ENCODE measurements around the gene TMEM117.
"Not testable (repeated sequence)": the region's sequence is repeated elsewhere in the genome, so short reads cannot be mapped to it uniquely, and the experiment has no call there.

The TMEM117 gene

DNA sequence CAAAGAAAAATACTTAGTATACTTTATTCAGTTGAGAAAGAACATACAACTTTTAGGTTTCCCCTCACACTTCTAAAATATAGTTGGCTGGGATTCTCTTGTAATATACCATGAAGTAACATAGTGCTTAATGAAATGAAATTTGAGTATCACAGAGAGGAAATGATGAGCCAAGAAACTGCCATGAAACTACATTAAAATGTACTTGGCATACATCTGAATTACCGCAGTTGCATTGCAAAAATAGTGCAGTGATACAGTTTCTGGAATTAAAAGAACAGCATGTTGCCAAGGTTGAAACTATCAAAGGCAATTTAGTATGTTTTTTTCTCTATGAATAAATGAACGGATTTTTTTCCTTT is 389.2 kb downstream of the TMEM117 start:
- no peaks in the 10 kb centered on the region for H3K27me3 ChIP-seq (ENCODE audit: low read depth, low read length)

DNA sequence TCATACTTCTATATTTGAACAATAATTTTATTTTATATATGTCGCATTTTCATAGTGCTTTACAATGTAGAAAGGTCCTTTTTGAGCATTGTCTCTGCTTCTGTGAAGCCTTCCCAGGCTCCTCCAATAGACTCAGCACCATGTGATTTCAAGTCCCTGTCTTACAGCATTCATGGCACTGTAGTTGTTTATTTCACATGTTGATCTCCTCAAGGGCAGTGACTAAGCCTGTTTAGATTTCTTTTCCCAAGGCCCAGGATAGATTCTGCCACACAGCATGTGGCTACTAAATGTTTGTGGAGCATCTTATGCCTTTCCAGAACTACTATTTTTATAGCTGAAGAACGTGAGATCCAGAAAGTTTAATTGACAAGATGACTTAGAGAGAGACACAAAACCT is 391.7 kb downstream of the TMEM117 start:
- no peak overlapping the region for H3K27ac ChIP-seq (ENCODE audit: low read length)
- no peaks in the 10 kb centered on the region for H3K36me3 ChIP-seq (ENCODE audit: control insufficient read depth in 1 of 2, insufficient read depth in 2 of 2, low read length in 2 of 2)
- H3K9me3 ChIP-seq (ENCODE audit: control insufficient read depth in 1 of 2, low read length in 2 of 2): no peaks in the 10 kb centered on the region
- no peaks in the 10 kb centered on the region for H3K4me1 ChIP-seq (ENCODE audit: control insufficient read depth in 1 of 2, insufficient read depth in 2 of 2, low read length in 2 of 2)
- H3K4me3 ChIP-seq (ENCODE audit: low read depth in 1 of 2, low read length in 2 of 2): no peak overlapping the region
- no peaks in the 10 kb centered on the region for H3K27me3 ChIP-seq (ENCODE audit: low read depth, low read length)

More for the DNA sequence above, 389.2 kb downstream of the TMEM117 start:
- Histone ChIP-seq H3K27ac (ENCODE audit: low read length) (no peak overlapping the region), H3K9me3 (ENCODE audit: control insufficient read depth in 1 of 2, low read length in 2 of 2) (no peaks in the 10 kb centered on the region), H3K36me3 (ENCODE audit: control insufficient read depth in 1 of 2, insufficient read depth in 2 of 2, low read length in 2 of 2) (no peaks in the 10 kb centered on the region), H3K4me3 (ENCODE audit: low read depth in 1 of 2, low read length in 2 of 2) (no peak overlapping the region), H3K4me1 (ENCODE audit: control insufficient read depth in 1 of 2, insufficient read depth in 2 of 2, low read length in 2 of 2) (no peaks in the 10 kb centered on the region)

DNA sequence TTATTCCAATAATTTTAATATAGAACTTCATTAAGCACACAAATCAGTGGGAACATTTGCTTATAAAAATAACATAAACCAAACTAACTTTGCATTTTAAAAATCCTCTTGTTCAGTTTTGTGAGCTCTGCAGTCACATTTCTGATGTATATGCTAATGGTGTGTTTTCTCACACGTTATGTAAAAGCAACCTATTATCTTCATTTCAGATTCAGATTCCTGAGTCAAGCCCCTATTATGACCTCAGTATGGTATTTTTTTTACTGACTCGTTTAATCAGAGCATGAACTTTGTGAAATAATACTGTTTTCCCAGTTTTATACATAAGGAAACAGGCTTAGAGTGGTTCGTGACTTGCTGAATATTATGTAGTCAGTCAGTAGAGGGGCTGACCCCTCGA is 394.0 kb downstream of the TMEM117 start:
- Histone ChIP-seq H3K4me3 (ENCODE audit: low read depth in 1 of 2, low read length in 2 of 2) (no peak overlapping the region), H3K4me1 (ENCODE audit: control insufficient read depth in 1 of 2, insufficient read depth in 2 of 2, low read length in 2 of 2) (no peaks in the 10 kb centered on the region), H3K27me3 (ENCODE audit: low read depth, low read length) (no peaks in the 10 kb centered on the region)

DNA sequence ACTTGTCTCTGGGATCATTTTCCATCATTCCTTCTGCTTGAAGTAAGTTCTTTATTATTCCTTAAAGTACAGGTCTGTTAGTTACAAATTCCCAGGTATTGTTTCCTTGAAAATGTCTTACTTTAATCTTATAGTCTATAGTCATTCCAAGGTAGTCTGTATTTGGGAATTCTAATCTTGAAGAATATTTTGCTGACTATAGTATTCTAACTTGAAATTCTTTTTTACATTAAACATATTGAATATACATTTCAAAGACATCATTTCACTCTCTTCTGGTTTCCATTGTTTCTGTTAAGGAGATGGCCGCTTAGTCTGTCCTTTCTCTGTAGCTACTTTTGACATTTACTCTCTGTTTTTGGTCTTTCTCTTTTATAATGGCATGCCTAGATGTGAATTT is 399.8 kb downstream of the TMEM117 start:
- no peak overlapping the region for H3K4me3 ChIP-seq (ENCODE audit: low read depth in 1 of 2, low read length in 2 of 2)
- no peaks in the 10 kb centered on the region for H3K36me3 ChIP-seq (ENCODE audit: control insufficient read depth in 1 of 2, insufficient read depth in 2 of 2, low read length in 2 of 2)
- no peaks in the 10 kb centered on the region for H3K27me3 ChIP-seq (ENCODE audit: low read depth, low read length)

More for the DNA sequence above, 394.0 kb downstream of the TMEM117 start:
- no peaks in the 10 kb centered on the region for H3K9me3 ChIP-seq (ENCODE audit: control insufficient read depth in 1 of 2, low read length in 2 of 2)
- no peaks in the 10 kb centered on the region for H3K36me3 ChIP-seq (ENCODE audit: control insufficient read depth in 1 of 2, insufficient read depth in 2 of 2, low read length in 2 of 2)
- no peak overlapping the region for H3K27ac ChIP-seq (ENCODE audit: low read length)

GRCh38 chr12:44240186-44240585 is 404.3 kb downstream of the TMEM117 start:
- H3K4me3 ChIP-seq (ENCODE audit: low read depth in 1 of 2, low read length in 2 of 2): no peak overlapping the region
- no peaks in the 10 kb centered on the region for H3K4me1 ChIP-seq (ENCODE audit: control insufficient read depth in 1 of 2, insufficient read depth in 2 of 2, low read length in 2 of 2)
- no peaks in the 10 kb centered on the region for H3K27me3 ChIP-seq (ENCODE audit: low read depth, low read length)
- H3K36me3 ChIP-seq (ENCODE audit: control insufficient read depth in 1 of 2, insufficient read depth in 2 of 2, low read length in 2 of 2): no peaks in the 10 kb centered on the region
- no peak overlapping the region for H3K27ac ChIP-seq (ENCODE audit: low read length)
- H3K9me3 ChIP-seq (ENCODE audit: control insufficient read depth in 1 of 2, low read length in 2 of 2): peaks cover 0 to 4% of the 10 kb centered on the region in 2 donors

More for the DNA sequence above, 399.8 kb downstream of the TMEM117 start:
- no peak overlapping the region for H3K27ac ChIP-seq (ENCODE audit: low read length)
- no peaks in the 10 kb centered on the region for H3K9me3 ChIP-seq (ENCODE audit: control insufficient read depth in 1 of 2, low read length in 2 of 2)
- H3K4me1 ChIP-seq (ENCODE audit: control insufficient read depth in 1 of 2, insufficient read depth in 2 of 2, low read length in 2 of 2): no peaks in the 10 kb centered on the region

GRCh38 chr12:44245932-44246331 is 410.1 kb downstream of the TMEM117 start:
- H3K4me3 ChIP-seq (ENCODE audit: low read depth in 1 of 2, low read length in 2 of 2): no peak overlapping the region
- H3K27ac ChIP-seq (ENCODE audit: low read length): no peak overlapping the region
- H3K36me3 ChIP-seq (ENCODE audit: control insufficient read depth in 1 of 2, insufficient read depth in 2 of 2, low read length in 2 of 2): no peaks in the 10 kb centered on the region
- H3K27me3 ChIP-seq (ENCODE audit: low read depth, low read length): no peaks in the 10 kb centered on the region
- no peaks in the 10 kb centered on the region for H3K4me1 ChIP-seq (ENCODE audit: control insufficient read depth in 1 of 2, insufficient read depth in 2 of 2, low read length in 2 of 2)
- H3K9me3 ChIP-seq (ENCODE audit: control insufficient read depth in 1 of 2, low read length in 2 of 2): peaks cover 0 to 4% of the 10 kb centered on the region in 2 donors

DNA sequence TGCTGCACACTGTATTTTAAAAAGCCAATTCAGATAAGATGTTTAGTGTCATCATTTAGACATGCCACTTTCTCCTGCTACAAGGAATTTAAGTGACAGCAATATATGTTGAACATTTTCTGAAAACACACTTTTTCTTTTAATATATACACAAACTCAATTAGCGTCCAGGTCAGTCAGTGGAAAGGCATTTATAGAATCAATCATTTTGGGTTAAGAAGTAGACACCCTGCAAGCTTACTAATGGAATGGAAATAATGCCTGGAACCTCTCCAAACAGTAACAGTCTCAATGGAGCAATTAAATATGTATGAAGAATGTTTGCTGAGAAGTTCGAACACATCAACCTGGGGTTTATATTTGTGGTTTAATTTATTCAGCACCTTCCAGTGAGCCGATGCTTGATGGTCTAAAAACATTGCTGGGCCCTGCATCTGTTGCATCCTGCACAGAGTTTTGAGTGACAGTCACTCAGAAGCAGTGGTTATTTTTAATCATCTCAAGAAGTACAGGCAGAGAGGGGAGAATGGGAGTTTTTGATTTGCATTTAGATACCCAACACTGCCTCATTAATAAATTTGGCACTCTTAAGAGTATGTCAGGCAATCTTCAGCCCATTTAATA is 410.7 kb downstream of the TMEM117 start:
- Histone ChIP-seq H3K4me3 (ENCODE audit: low read depth in 1 of 2, low read length in 2 of 2) (no peak overlapping the region), H3K4me1 (ENCODE audit: control insufficient read depth in 1 of 2, insufficient read depth in 2 of 2, low read length in 2 of 2) (no peaks in the 10 kb centered on the region), H3K27ac (ENCODE audit: low read length) (no peak overlapping the region), H3K36me3 (ENCODE audit: control insufficient read depth in 1 of 2, insufficient read depth in 2 of 2, low read length in 2 of 2) (no peaks in the 10 kb centered on the region), H3K27me3 (ENCODE audit: low read depth, low read length) (no peaks in the 10 kb centered on the region), H3K9me3 (ENCODE audit: control insufficient read depth in 1 of 2, low read length in 2 of 2) (peaks cover 0 to 4% of the 10 kb centered on the region in 2 donors)

DNA sequence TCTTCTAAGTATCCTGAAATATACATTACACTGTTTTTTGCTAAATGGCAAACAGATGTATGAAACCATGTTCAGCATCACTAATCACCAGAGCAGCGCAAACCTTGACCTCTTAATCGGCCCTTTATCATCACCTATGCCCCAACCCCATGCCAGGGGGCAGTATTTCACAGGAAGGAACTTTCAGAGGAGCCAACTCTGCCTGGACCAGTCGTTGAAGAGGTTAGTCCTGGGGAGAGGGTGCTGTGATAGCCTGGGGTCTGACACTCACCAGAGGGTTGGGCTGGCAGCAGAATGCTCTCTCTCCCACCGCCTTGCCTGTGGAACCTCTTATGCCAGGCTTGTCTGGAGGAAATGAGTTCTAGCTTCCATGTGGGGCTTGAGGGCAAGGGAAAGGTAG is 411.7 kb downstream of the TMEM117 start:
- Histone ChIP-seq H3K4me3 (ENCODE audit: low read depth in 1 of 2, low read length in 2 of 2) (no peak overlapping the region), H3K27ac (ENCODE audit: low read length) (no peak overlapping the region), H3K36me3 (ENCODE audit: control insufficient read depth in 1 of 2, insufficient read depth in 2 of 2, low read length in 2 of 2) (no peaks in the 10 kb centered on the region), H3K9me3 (ENCODE audit: control insufficient read depth in 1 of 2, low read length in 2 of 2) (peaks cover 0 to 4% of the 10 kb centered on the region in 2 donors), H3K27me3 (ENCODE audit: low read depth, low read length) (no peaks in the 10 kb centered on the region), H3K4me1 (ENCODE audit: control insufficient read depth in 1 of 2, insufficient read depth in 2 of 2, low read length in 2 of 2) (no peaks in the 10 kb centered on the region)

- H3K9me3 ChIP-seq (ENCODE audit: control insufficient read depth in 1 of 2, low read length in 2 of 2): peaks cover 0 to 4% of the 10 kb centered on the region in 2 donors
- no peak overlapping the region for H3K4me3 ChIP-seq (ENCODE audit: low read depth in 1 of 2, low read length in 2 of 2)
- H3K27me3 ChIP-seq (ENCODE audit: low read depth, low read length): no peaks in the 10 kb centered on the region
- H3K27ac ChIP-seq (ENCODE audit: low read length): no peak overlapping the region
- no peaks in the 10 kb centered on the region for H3K4me1 ChIP-seq (ENCODE audit: control insufficient read depth in 1 of 2, insufficient read depth in 2 of 2, low read length in 2 of 2)
- no peaks in the 10 kb centered on the region for H3K36me3 ChIP-seq (ENCODE audit: control insufficient read depth in 1 of 2, insufficient read depth in 2 of 2, low read length in 2 of 2)
These were observed 412.6 kb downstream of the TMEM117 start for GRCh38 chr12:44248436-44248835.

GRCh38 chr12:44250440-44250839 is 414.6 kb downstream of the TMEM117 start:
- H3K27ac ChIP-seq (ENCODE audit: low read length); H3K9me3 ChIP-seq (ENCODE audit: control insufficient read depth in 1 of 2, low read length in 2 of 2); H3K4me3 ChIP-seq (ENCODE audit: low read depth in 1 of 2, low read length in 2 of 2); H3K27me3 ChIP-seq (ENCODE audit: low read depth, low read length); H3K36me3 ChIP-seq (ENCODE audit: control insufficient read depth in 1 of 2, insufficient read depth in 2 of 2, low read length in 2 of 2); H3K4me1 ChIP-seq (ENCODE audit: control insufficient read depth in 1 of 2, insufficient read depth in 2 of 2, low read length in 2 of 2): not testable (repeated sequence)

GRCh38 chr12:44253338-44253856 is 417.5 kb downstream of the TMEM117 start:
- Histone ChIP-seq H3K4me3 (ENCODE audit: low read depth in 1 of 2, low read length in 2 of 2) (no peak overlapping the region), H3K4me1 (ENCODE audit: control insufficient read depth in 1 of 2, insufficient read depth in 2 of 2, low read length in 2 of 2) (no peaks in the 10 kb centered on the region), H3K27me3 (ENCODE audit: low read depth, low read length) (no peaks in the 10 kb centered on the region), H3K9me3 (ENCODE audit: control insufficient read depth in 1 of 2, low read length in 2 of 2) (no peaks in the 10 kb centered on the region), H3K36me3 (ENCODE audit: control insufficient read depth in 1 of 2, insufficient read depth in 2 of 2, low read length in 2 of 2) (no peaks in the 10 kb centered on the region), H3K27ac (ENCODE audit: low read length) (no peak overlapping the region)

DNA sequence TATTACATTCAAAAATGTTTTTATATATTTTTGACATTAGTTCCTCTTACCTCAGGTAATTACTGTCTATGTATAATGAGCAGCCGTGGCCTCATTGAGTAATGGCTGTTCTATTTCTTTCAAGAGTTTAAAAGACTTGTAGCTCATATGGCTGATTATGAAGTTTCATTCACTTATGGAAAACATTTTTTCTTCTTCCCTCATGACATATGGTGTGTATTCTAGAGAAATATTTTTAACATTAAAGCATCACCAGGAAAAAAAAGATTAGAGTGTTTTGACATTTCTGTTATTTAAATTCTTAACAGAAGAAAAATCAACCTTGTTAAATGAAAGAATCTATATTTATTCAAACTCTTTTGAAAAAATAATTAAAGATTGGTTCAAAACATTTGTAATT is 422.4 kb downstream of the TMEM117 start:
- Histone ChIP-seq H3K4me3 (ENCODE audit: low read depth in 1 of 2, low read length in 2 of 2) (no peak overlapping the region), H3K4me1 (ENCODE audit: control insufficient read depth in 1 of 2, insufficient read depth in 2 of 2, low read length in 2 of 2) (no peaks in the 10 kb centered on the region), H3K27me3 (ENCODE audit: low read depth, low read length) (no peaks in the 10 kb centered on the region), H3K9me3 (ENCODE audit: control insufficient read depth in 1 of 2, low read length in 2 of 2) (no peaks in the 10 kb centered on the region), H3K27ac (ENCODE audit: low read length) (no peak overlapping the region), H3K36me3 (ENCODE audit: control insufficient read depth in 1 of 2, insufficient read depth in 2 of 2, low read length in 2 of 2) (no peaks in the 10 kb centered on the region)
